ENCODE results near the gene NXT2.

DNA sequence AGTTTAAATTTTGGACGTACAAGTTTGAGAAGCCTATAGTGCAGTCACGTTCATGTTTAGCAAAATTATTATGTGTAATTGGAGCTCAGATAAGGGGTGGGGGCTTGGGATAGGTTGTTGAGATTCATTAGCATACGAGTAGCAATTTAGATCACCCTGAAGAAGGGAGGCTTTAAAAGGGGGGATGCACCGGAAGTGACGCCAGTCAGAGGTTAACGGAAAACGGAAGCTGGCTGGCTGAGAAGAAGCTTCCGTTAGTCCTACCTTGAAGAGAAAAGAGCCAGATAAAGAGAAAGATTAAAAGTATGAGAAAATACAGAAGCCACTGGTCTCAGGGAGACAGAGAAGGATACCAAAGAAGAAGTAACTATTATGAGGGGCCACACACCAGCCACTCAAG is 1.1 kb upstream of the NXT2 start:
- TF ChIP-seq, protein P1, sequence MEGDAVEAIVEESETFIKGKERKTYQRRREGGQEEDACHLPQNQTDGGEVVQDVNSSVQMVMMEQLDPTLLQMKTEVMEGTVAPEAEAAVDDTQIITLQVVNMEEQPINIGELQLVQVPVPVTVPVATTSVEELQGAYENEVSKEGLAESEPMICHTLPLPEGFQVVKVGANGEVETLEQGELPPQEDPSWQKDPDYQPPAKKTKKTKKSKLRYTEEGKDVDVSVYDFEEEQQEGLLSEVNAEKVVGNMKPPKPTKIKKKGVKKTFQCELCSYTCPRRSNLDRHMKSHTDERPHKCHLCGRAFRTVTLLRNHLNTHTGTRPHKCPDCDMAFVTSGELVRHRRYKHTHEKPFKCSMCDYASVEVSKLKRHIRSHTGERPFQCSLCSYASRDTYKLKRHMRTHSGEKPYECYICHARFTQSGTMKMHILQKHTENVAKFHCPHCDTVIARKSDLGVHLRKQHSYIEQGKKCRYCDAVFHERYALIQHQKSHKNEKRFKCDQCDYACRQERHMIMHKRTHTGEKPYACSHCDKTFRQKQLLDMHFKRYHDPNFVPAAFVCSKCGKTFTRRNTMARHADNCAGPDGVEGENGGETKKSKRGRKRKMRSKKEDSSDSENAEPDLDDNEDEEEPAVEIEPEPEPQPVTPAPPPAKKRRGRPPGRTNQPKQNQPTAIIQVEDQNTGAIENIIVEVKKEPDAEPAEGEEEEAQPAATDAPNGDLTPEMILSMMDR (IDR thresholded peaks at IDR 0.05), result no peak
- no peak for TF ChIP-seq POLR2A (IDR thresholded peaks at IDR 0.05)

Measured in thyroid gland (tissue), 4 donors.